HEK293 (cell line): ENCODE data around the gene CPSF6.
A peak's percentile ranks its signal among the peaks of the same experiment; 100 is the strongest.

Experiments
- CTCF ChIA-PET: fragments of 350-600 bp; formaldehyde crosslinking; extraction: SDS; loops from one replicate; lab custom pipeline; 2021; ENCODE audit warnings: antibody characterized with exemption; lab: Yijun Ruan, JAX
- POLR2A ChIA-PET: fragments of 300-600 bp; formaldehyde crosslinking; extraction: SDS; loops from one replicate; lab custom pipeline; 2020; ENCODE audit warnings: antibody characterized with exemption, inconsistent platforms; lab: Yijun Ruan, JAX
- H3K27ac ChIP-seq: fragments of 200-500 bp; sonication (Bioruptor generic); 2 replicates; pipeline ENCODE4 v1.5.1; 2014; ENCODE audit warnings: low read depth, low read length, control low read depth, inconsistent platforms; ENCODE audit errors: extremely low read depth
- H3K36me3 ChIP-seq, 2 experiments: fragments of 200-500 bp in 1 of 2; sonication (Bioruptor generic) in 1 of 2; 1 replicate in 1 of 2; 2 replicates in 1 of 2; pipeline ENCODE4 v1.5.1; 2014 to 2017; ENCODE audit warnings: inconsistent platforms in 2 of 2, low read length in 2 of 2; ENCODE audit not compliant: control insufficient read depth in 2 of 2, insufficient read depth in 1 of 2
- H3K4me1 ChIP-seq: fragments of 200-500 bp; sonication (Bioruptor generic); 2 replicates; pipeline ENCODE4 v1.5.1; 2014; ENCODE audit warnings: mild to moderate bottlenecking, low read length, inconsistent platforms; ENCODE audit not compliant: control insufficient read depth, insufficient read depth
- H3K4me3 ChIP-seq: 2 replicates; pipeline ENCODE4 v1.5.1; 2011; ENCODE audit warnings: low read depth, mild to moderate bottlenecking, control low read depth, low read length, moderate library complexity
- H3K9me3 ChIP-seq: fragments of 200-500 bp; sonication (Bioruptor generic); 2 replicates; pipeline ENCODE4 v1.5.1; 2014; ENCODE audit warnings: low read depth, low read length, inconsistent platforms; ENCODE audit not compliant: control insufficient read depth, insufficient read depth
- FEZF1 ChIP-seq: fragments of 450-650 bp; formaldehyde crosslinking; IDR thresholded peaks from 2 replicates; pipeline ENCODE4 v1.5.1; 2016; ENCODE audit warnings: missing biosample characterization, missing genetic modification characterization
- KLF7 ChIP-seq: fragments of 450-650 bp; formaldehyde crosslinking; IDR thresholded peaks from 2 replicates; pipeline ENCODE4 v1.5.1; 2016; ENCODE audit warnings: missing biosample characterization, missing genetic modification characterization, borderline replicate concordance
- KLF8 ChIP-seq: fragments of 450-650 bp; formaldehyde crosslinking; IDR thresholded peaks from 2 replicates; pipeline ENCODE4 v1.5.1; 2016; ENCODE audit warnings: missing biosample characterization, missing genetic modification characterization
- SP7 ChIP-seq: fragments of 450-650 bp; formaldehyde crosslinking; IDR thresholded peaks from 2 replicates; pipeline ENCODE4 v1.5.1; 2016; ENCODE audit warnings: missing biosample characterization, missing genetic modification characterization
- ZBTB1 ChIP-seq: fragments of 450-650 bp; formaldehyde crosslinking; IDR thresholded peaks from 2 replicates; pipeline ENCODE4 v1.5.1; 2016; ENCODE audit warnings: missing biosample characterization, missing genetic modification characterization
- ZBTB11 ChIP-seq: fragments of 450-650 bp; formaldehyde crosslinking; conservative IDR thresholded peaks from 2 replicates; pipeline ENCODE4 v1.5.1; 2016; ENCODE audit warnings: low read depth, missing biosample characterization, missing genetic modification characterization
- ZFP69B ChIP-seq: fragments of 450-650 bp; formaldehyde crosslinking; IDR thresholded peaks from 2 replicates; pipeline ENCODE4 v1.5.1; 2016; ENCODE audit warnings: missing biosample characterization, missing genetic modification characterization
- ZIC2 ChIP-seq: fragments of 450-650 bp; formaldehyde crosslinking; IDR thresholded peaks from 2 replicates; pipeline ENCODE4 v1.5.1; 2016; ENCODE audit warnings: missing biosample characterization, missing genetic modification characterization
- ZNF114 ChIP-seq: fragments of 450-650 bp; formaldehyde crosslinking; IDR thresholded peaks from 2 replicates; pipeline ENCODE4 v1.5.0; 2017; ENCODE audit warnings: missing biosample characterization, missing genetic modification characterization
- ZNF132 ChIP-seq: fragments of 450-650 bp; formaldehyde crosslinking; IDR thresholded peaks from 2 replicates; pipeline ENCODE4 v1.5.1; 2017; ENCODE audit warnings: missing biosample characterization, missing genetic modification characterization, borderline replicate concordance
- ZNF138 ChIP-seq: fragments of 450-650 bp; formaldehyde crosslinking; IDR thresholded peaks from 2 replicates; pipeline ENCODE4 v1.5.1; 2016; ENCODE audit warnings: missing biosample characterization, missing genetic modification characterization, borderline replicate concordance
- ZNF155 ChIP-seq: fragments of 450-650 bp; formaldehyde crosslinking; IDR thresholded peaks from 2 replicates; pipeline ENCODE4 v1.5.1; 2016; ENCODE audit warnings: missing biosample characterization, missing genetic modification characterization
- ZNF19 ChIP-seq: fragments of 450-650 bp; formaldehyde crosslinking; IDR thresholded peaks from 2 replicates; pipeline ENCODE4; 2016; ENCODE audit warnings: missing biosample characterization, missing genetic modification characterization, low read depth
- ZNF23 ChIP-seq: fragments of 450-650 bp; formaldehyde crosslinking; IDR thresholded peaks from 2 replicates; pipeline ENCODE4 v1.5.1; 2016; ENCODE audit warnings: missing biosample characterization, missing genetic modification characterization, borderline replicate concordance
- ZNF248 ChIP-seq: fragments of 450-650 bp; formaldehyde crosslinking; IDR thresholded peaks from 2 replicates; pipeline ENCODE4 v1.5.1; 2017; ENCODE audit warnings: missing biosample characterization, missing genetic modification characterization
- ZNF292 ChIP-seq: fragments of 450-650 bp; formaldehyde crosslinking; IDR thresholded peaks from 2 replicates; pipeline ENCODE4 v1.5.1; 2016; ENCODE audit warnings: low read depth, missing biosample characterization, missing genetic modification characterization, borderline replicate concordance
- ZNF362 ChIP-seq: fragments of 450-650 bp; formaldehyde crosslinking; IDR thresholded peaks from 2 replicates; pipeline ENCODE4 v1.5.1; 2016; ENCODE audit warnings: missing biosample characterization, missing genetic modification characterization
- ZNF366 ChIP-seq: fragments of 450-650 bp; formaldehyde crosslinking; conservative IDR thresholded peaks from 2 replicates; pipeline ENCODE4 v1.5.1; 2016; ENCODE audit warnings: missing biosample characterization, missing genetic modification characterization
- ZNF510 ChIP-seq: fragments of 450-650 bp; formaldehyde crosslinking; IDR thresholded peaks from 2 replicates; pipeline ENCODE4 v1.5.1; 2018; ENCODE audit warnings: mild to moderate bottlenecking, missing genetic modification characterization, missing biosample characterization; ENCODE audit not compliant: insufficient replicate concordance
- ZNF561 ChIP-seq: fragments of 450-650 bp; IDR thresholded peaks from 2 replicates; pipeline ENCODE4 v1.5.1; 2018; ENCODE audit warnings: missing biosample characterization, missing genetic modification characterization, borderline replicate concordance
- ZNF580 ChIP-seq: fragments of 450-650 bp; formaldehyde crosslinking; IDR thresholded peaks from 2 replicates; pipeline ENCODE4 v1.5.1; 2016; ENCODE audit warnings: missing biosample characterization, missing genetic modification characterization
- ZNF600 ChIP-seq: fragments of 450-650 bp; formaldehyde crosslinking; IDR thresholded peaks from 2 replicates; pipeline ENCODE4 v1.5.1; 2016; ENCODE audit warnings: missing biosample characterization, missing genetic modification characterization
- ZNF629 ChIP-seq: fragments of 450-650 bp; formaldehyde crosslinking; IDR thresholded peaks from 2 replicates; pipeline ENCODE4 v1.5.1; 2017; ENCODE audit warnings: missing biosample characterization, missing genetic modification characterization
- ZNF677 ChIP-seq: fragments of 450-650 bp; IDR thresholded peaks from 2 replicates; pipeline ENCODE4 v1.5.0; 2018; ENCODE audit warnings: missing biosample characterization, mild to moderate bottlenecking, missing genetic modification characterization, moderate library complexity
- ZXDB ChIP-seq: fragments of 450-650 bp; formaldehyde crosslinking; IDR thresholded peaks from 2 replicates; pipeline ENCODE4 v1.5.1; 2016; ENCODE audit warnings: missing biosample characterization, missing genetic modification characterization
- TF ChIP-seq, protein P1 (sequence below): fragments of 450-650 bp; formaldehyde crosslinking; IDR thresholded peaks from 2 replicates; pipeline ENCODE4 v1.5.1; 2017; ENCODE audit warnings: missing biosample characterization, missing genetic modification characterization
- TF ChIP-seq, protein P2 (sequence below): fragments of 450-650 bp; formaldehyde crosslinking; IDR thresholded peaks from 2 replicates; pipeline ENCODE4 v1.5.1; 2016; ENCODE audit warnings: missing biosample characterization, missing genetic modification characterization
- TF ChIP-seq, protein P3 (sequence below): fragments of 450-650 bp; formaldehyde crosslinking; IDR thresholded peaks from 2 replicates; pipeline ENCODE4 v1.5.1; 2016; ENCODE audit warnings: missing biosample characterization, missing genetic modification characterization, borderline replicate concordance

Gene CPSF6

DNA sequence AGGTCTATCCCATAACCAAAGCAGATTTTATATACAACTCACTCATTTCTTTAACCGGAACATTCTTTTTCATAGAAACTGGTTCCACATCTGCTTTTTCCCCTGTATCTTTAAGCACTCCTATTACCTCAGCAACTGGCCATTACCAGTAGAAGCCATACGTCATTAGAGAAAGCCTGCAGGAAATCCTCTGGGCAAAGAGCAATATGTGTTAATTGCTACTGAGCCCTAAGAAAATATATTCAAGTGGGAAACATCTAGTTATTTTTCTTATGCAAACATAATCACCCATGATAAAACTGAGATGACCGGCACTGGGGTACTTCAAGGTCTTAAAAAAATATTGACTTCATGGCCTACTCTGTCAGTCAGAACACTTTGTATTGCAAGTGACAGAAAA, 28.2 kb upstream of the CPSF6 start (continued):
- no peak for TF ChIP-seq SP7 (tag by site-specific recombination)
- no peak for TF ChIP-seq ZNF248
- TF ChIP-seq ZFP69B: no peak
- TF ChIP-seq ZNF561 (tag by site-specific recombination): peak; percentile 50; the same call in 1 of the 2 replicates
- no peak for TF ChIP-seq ZNF138 (tag by site-specific recombination)
- TF ChIP-seq, protein P1, sequence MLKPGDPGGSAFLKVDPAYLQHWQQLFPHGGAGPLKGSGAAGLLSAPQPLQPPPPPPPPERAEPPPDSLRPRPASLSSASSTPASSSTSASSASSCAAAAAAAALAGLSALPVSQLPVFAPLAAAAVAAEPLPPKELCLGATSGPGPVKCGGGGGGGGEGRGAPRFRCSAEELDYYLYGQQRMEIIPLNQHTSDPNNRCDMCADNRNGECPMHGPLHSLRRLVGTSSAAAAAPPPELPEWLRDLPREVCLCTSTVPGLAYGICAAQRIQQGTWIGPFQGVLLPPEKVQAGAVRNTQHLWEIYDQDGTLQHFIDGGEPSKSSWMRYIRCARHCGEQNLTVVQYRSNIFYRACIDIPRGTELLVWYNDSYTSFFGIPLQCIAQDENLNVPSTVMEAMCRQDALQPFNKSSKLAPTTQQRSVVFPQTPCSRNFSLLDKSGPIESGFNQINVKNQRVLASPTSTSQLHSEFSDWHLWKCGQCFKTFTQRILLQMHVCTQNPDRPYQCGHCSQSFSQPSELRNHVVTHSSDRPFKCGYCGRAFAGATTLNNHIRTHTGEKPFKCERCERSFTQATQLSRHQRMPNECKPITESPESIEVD (tag by site-specific recombination): peak; percentile 58
- no peak for TF ChIP-seq ZXDB (tag by site-specific recombination)
- TF ChIP-seq ZNF677: no peak
- no peak for TF ChIP-seq ZNF114 (tag by site-specific recombination)
- TF ChIP-seq ZIC2: no peak
- TF ChIP-seq FEZF1 (tag by site-specific recombination): peak; percentile 27; the same call in 1 of the 2 replicates
- no peak for TF ChIP-seq ZBTB1 (tag by site-specific recombination)
- 0 out of 2 replicates have a peak, but pooled peaks have one; percentile 20 for TF ChIP-seq ZNF629 (tag by site-specific recombination)
- no peak for TF ChIP-seq KLF8 (tag by site-specific recombination)
- no peak for TF ChIP-seq ZNF580
- no peak for TF ChIP-seq KLF7 (tag by site-specific recombination)
- no peak for TF ChIP-seq ZNF132 (tag by site-specific recombination)
- no peak for TF ChIP-seq ZNF19
- TF ChIP-seq, all 188 proteins: peak for 4

DNA sequence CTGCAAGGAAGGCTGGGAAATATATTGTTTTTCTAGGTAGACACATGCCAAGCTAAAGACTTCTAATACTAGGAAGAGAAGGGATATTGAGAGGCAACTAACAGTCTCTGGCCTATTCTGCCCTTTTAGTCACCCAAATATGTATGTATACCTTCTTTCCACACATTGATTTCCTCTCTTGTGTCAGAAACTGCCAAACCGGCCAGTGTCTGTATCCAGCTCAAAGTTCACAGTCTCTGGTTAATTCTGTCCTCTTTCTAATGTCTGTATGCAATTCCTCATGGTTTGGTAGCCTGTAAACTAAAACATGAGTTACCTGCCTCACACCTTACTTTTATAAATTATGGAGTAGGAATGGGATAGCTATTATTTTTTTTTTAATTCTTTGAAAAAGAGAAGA, 25.2 kb upstream of the CPSF6 start:
- ChIA-PET POLR2A (no interaction called here), CTCF (no interaction called here)
- H3K9me3 ChIP-seq: no peaks in the 10 kb centered on the region
- no peaks in the 10 kb centered on the region for H3K36me3 ChIP-seq
- no peak overlapping the region for H3K4me3 ChIP-seq
- H3K27ac ChIP-seq: no peak overlapping the region
- no peaks in the 10 kb centered on the region for H3K4me1 ChIP-seq
- TF ChIP-seq ZNF600 (tag by site-specific recombination) (no peak), ZNF362 (no peak), SP7 (tag by site-specific recombination) (no peak), ZBTB11 (tag by site-specific recombination) (no peak), ZNF155 (tag by site-specific recombination) (no peak), ZNF510 (no peak), ZNF366 (tag by site-specific recombination) (no peak), ZNF23 (tag by site-specific recombination) (no peak), ZNF292 (no peak)
- TF ChIP-seq, protein P2, sequence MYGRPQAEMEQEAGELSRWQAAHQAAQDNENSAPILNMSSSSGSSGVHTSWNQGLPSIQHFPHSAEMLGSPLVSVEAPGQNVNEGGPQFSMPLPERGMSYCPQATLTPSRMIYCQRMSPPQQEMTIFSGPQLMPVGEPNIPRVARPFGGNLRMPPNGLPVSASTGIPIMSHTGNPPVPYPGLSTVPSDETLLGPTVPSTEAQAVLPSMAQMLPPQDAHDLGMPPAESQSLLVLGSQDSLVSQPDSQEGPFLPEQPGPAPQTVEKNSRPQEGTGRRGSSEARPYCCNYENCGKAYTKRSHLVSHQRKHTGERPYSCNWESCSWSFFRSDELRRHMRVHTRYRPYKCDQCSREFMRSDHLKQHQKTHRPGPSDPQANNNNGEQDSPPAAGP (tag by site-specific recombination): no peak
- TF ChIP-seq, protein P3, sequence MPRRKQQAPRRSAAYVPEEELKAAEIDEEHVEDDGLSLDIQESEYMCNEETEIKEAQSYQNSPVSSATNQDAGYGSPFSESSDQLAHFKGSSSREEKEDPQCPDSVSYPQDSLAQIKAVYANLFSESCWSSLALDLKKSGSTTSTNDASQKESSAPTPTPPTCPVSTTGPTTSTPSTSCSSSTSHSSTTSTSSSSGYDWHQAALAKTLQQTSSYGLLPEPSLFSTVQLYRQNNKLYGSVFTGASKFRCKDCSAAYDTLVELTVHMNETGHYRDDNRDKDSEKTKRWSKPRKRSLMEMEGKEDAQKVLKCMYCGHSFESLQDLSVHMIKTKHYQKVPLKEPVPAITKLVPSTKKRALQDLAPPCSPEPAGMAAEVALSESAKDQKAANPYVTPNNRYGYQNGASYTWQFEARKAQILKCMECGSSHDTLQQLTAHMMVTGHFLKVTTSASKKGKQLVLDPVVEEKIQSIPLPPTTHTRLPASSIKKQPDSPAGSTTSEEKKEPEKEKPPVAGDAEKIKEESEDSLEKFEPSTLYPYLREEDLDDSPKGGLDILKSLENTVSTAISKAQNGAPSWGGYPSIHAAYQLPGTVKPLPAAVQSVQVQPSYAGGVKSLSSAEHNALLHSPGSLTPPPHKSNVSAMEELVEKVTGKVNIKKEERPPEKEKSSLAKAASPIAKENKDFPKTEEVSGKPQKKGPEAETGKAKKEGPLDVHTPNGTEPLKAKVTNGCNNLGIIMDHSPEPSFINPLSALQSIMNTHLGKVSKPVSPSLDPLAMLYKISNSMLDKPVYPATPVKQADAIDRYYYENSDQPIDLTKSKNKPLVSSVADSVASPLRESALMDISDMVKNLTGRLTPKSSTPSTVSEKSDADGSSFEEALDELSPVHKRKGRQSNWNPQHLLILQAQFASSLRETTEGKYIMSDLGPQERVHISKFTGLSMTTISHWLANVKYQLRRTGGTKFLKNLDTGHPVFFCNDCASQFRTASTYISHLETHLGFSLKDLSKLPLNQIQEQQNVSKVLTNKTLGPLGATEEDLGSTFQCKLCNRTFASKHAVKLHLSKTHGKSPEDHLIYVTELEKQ (tag by site-specific recombination): no peak
